SH-SY5Y (cell line): ENCODE data around the gene PCGF1.

ENCODE experiments used
- GATA2 ChIP-seq: IDR thresholded peaks from 2 replicates; pipeline ENCODE4 v1.6.1; 2011; ENCODE audit warnings: mild to moderate bottlenecking, low read depth, low read length
- GATA3 ChIP-seq: IDR thresholded peaks from 2 replicates; pipeline ENCODE4 v1.6.1; 2011; ENCODE audit warnings: low read depth, mild to moderate bottlenecking, low read length, moderate library complexity

GRCh38 chr2:74533464-74533863 lies 26.0 kb upstream of the PCGF1 start:
- TF ChIP-seq GATA2 = no peak
- no peak for TF ChIP-seq GATA3
